ELR (cell line): Measurements from ENCODE around the gene FEZF2.

Experiments
- DNase-seq: peaks from one replicate; pipeline ENCODE4 v3.0.0-alpha.2; 2015; ENCODE audit warnings: low read depth

Gene FEZF2

DNA sequence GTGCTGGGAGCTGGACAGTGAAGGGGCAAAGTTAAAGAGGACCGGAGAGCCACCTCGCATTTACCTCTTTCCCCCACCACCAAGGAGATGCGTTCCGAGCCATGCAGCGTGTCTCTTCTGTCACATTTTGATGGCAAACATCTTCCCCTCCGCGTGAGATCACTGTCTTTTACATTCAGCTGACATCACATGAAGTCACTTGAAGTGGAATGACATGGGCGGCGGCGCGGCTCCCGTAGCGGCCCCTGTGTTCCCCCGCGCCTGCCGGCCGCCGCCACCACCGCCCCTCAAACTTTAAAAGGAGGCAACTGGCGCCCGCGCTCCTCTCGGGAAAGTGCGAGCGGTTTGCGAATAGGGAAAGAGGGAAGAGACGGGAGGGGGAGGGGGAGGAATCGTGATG, at the start of gene FEZF2:
FEZF2 (minus strand) TSS at position 336 of the 400 bp plus-strand sequence. CDS start 682 bp downstream, outside the sequence.
- no peak for DNase-seq

GRCh38 chr3:62421207-62421606, 47.9 kb upstream of the FEZF2 start:
- no peak for DNase-seq

DNA sequence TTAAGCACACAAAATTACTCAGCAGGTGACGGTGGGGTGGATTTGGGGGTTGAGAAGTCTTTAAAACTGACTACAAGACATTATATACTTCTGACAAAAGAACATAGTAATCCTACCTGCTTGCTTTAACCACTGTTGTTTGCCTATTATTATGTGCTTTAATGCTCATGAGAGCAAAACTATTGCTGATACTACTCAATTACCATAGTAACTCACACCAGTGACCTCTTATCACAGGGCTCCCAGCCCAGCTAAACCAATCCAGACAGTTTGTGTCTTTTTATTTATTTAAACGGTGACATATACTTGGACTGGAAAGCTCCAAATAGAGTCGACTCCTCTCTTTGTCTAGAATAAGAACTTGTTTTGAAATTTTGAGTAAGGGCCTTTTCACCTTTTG, 42.8 kb upstream of the FEZF2 start:
- no peak for DNase-seq

- DNase-seq, result no peak
Observed at GRCh38 chr3:62415312-62415801, 42.0 kb upstream of the FEZF2 start.

DNA sequence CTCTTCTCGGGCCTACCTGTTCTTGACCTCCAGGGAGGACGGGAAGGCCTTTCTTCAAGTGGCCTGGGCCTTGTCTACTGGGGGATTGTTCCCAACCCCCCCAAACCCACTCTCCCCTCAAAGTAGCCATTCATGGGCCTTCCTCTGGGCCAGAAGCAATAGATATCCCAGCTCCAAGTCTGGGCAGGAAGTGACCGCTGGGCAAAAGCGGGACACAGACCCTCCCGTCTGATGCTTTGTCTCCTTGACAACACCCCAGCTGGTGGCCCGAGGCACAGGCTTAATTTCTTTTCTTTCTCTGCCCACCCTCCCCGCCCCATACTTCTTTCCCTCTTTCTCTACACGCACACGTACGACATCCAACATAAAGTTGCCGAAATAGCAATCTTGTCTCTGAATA, 41.4 kb upstream of the FEZF2 start:
- DNase-seq, result no peak

- DNase-seq, result no peak
Observed at GRCh38 chr3:62413687-62414086, 40.3 kb upstream of the FEZF2 start.

DNA sequence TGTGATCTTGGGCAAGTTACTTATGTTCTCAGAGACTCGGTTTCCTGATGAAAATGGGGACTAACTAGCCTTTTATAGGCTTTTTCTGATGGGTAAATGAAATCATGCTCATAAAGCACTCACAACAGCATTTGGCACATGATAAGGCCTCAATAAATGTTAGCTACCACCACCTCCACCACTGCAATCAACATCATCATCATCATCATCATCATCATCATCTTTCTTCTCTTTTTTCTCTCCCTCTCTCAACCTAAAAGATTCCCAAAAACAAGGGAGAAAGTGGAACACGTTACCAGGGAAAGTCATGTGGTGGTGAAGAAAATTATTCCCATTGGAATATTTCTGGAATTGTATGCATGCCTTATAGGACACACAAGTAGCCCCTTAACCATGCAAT, 33.6 kb upstream of the FEZF2 start:
- DNase-seq, result no peak

- no peak for DNase-seq
Observed at GRCh38 chr3:62405566-62405965, 32.2 kb upstream of the FEZF2 start.

DNA sequence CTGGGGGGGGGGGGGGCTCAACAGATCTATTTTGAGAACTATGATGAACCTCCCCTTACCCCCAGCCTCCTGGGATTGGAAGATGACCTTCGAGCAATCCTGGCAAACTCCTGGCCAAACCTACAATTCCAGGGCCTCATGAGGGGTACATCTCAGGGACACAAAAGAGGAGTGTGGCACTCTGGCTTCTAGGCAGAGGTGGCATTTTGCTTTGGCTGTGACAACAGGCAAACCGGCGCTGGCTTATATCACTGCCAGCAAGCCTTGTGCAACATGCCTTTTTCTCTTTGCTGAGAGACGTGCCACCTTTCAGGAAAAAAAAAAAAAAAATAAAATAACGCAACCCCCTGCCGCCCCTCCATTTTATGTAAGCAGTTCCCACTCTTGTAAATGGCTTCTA, 31.8 kb upstream of the FEZF2 start:
- DNase-seq, result no peak

- no peak for DNase-seq
Observed at GRCh38 chr3:62404321-62404720, 31.0 kb upstream of the FEZF2 start.

GRCh38 chr3:62403765-62404164, 30.4 kb upstream of the FEZF2 start:
- DNase-seq, result no peak

GRCh38 chr3:62392626-62393292, 19.4 kb upstream of the FEZF2 start:
- no peak for DNase-seq

- DNase-seq, result no peak
Observed at GRCh38 chr3:62387251-62387650, 13.9 kb upstream of the FEZF2 start.

GRCh38 chr3:62379321-62379798, 6.0 kb upstream of the FEZF2 start:
- no peak for DNase-seq

GRCh38 chr3:62378921-62379320, 5.6 kb upstream of the FEZF2 start:
- DNase-seq, result no peak

GRCh38 chr3:62378311-62378789, 5.0 kb upstream of the FEZF2 start:
- DNase-seq, result no peak

DNA sequence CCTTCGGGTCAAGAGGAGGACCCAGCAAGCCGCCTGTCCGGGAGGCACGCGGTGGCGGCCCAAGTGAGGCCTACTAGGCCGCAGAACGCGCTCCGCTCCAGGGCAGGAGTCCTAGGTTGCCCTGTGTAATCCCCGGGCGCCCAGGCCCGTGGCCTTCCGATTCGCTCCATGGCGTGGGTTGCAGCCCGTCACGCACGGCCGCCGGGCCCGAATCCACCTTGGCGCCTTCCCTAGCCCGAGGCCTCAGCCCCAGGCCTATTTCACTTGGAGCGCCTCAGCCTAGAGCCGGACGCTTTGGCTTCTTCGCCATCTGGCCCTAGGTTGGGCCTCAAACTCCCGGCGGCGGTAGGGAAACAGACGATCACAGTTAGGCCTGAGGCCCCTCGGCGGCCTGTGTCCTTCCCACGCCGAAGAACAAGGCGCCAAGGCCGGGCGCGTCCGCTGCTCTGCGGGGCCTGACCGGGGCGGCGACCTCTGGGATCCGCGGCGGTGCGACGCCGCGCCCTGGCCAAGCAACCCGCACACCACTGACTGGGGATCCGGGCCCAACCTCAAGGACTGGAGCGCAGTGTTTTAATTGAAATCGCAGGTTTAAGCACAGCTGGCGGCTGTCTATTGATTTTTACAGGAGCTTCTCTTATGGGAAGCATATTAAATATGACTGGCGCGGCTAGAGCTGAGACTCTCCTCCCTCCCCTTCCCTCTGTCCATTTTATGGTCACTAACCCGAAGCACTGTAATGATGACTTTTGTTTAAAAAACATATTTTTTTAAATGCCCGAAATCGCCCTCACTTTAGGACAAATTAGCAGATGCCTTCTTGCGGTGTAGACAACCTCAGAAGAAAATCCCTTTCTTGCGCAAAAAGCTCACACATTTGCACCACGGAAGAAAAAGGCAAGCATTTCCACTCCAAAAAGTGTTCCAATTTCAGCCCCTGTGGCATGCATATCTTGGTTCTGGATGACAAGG, 3.8 kb upstream of the FEZF2 start:
- no peak for DNase-seq

- DNase-seq, result no peak
Observed at GRCh38 chr3:62376454-62376720, 3.0 kb upstream of the FEZF2 start.

DNA sequence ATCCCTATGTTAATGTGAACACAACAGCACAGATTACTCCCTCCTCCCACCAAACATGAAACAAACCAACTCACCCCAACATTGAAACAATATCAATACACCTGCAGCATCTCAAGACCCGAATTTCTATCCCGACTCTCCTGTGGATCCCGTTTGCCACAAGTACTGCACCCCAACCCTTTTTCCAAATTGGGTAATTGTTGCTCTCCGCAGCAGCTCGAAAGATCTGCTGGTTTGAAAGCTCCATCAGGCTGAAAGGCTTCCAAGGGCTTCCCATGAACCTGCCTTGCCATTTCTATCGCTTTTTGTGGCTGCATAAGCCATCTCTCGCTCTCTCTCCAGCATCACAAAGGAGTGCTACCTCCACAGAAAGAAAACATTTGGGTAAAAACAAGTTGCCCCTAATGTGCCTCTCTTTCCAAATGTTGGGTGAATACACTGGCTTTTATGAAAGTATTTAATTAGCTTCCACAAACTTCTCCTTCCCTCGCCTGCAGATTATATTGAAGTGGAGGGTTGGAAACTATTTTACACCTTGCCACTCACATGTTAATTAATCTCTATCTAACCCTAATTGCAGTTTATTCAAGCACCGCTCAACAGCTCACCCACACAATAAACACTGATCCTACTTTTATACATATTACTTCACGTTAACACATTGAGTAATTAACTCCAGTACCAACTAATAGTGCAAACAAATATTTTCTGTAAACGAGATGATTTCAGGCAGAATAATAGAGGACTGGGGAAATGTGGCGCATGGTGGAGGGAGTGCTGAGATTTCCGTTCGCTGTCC, 2.5 kb upstream of the FEZF2 start:
- no peak for DNase-seq

GRCh38 chr3:62374341-62375218, 1.2 kb upstream of the FEZF2 start:
- peak; percentile 30 for DNase-seq

GRCh38 chr3:62373714-62374333, 474 bp upstream of the FEZF2 start:
- DNase-seq, result no peak
